Coronary artery (tissue), 2 donors: ENCODE measurements around the gene ZBTB20.

Experiments
- DNase-seq: peaks from one replicate; pipeline ENCODE4 v3.0.0-alpha.2; 2017; ENCODE audit warnings: low spot score
- H3K27ac ChIP-seq, 2 donors: fragments of 200-600 bp; sonication (generic); one replicate each; pipeline ENCODE4 v1.5.1; 2016 to 2019
- H3K4me3 ChIP-seq: fragments of 200-600 bp; sonication (generic); 2 replicates; pipeline ENCODE4 v1.5.1; 2016; ENCODE audit warnings: mild to moderate bottlenecking, moderate library complexity
- TF ChIP-seq, protein P1 (sequence below): fragments of 200-600 bp; sonication (generic); IDR thresholded peaks from one replicate; pipeline ENCODE4 v1.5.1; 2019; ENCODE audit warnings: antibody characterized with exemption

Gene ZBTB20

DNA sequence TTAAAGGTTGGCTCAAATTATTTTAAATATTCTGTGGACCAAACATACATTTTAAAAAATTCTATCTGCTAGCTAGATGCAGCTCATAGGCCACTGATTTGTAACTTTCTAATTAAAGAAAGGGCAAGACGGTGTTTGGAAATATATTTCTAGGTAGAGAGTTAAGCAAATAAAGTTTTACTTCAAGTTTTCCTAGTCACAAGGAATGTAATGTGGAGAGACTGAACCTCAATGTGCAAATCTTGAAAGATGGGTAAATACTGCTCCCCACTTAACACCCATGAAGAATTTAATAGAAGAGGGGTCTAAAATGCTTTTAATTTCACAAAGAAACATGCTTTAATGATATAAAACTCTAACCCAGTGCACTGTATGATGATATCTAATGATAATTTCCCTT is 678.0 kb downstream of the ZBTB20 start:
- TF ChIP-seq, protein P1, sequence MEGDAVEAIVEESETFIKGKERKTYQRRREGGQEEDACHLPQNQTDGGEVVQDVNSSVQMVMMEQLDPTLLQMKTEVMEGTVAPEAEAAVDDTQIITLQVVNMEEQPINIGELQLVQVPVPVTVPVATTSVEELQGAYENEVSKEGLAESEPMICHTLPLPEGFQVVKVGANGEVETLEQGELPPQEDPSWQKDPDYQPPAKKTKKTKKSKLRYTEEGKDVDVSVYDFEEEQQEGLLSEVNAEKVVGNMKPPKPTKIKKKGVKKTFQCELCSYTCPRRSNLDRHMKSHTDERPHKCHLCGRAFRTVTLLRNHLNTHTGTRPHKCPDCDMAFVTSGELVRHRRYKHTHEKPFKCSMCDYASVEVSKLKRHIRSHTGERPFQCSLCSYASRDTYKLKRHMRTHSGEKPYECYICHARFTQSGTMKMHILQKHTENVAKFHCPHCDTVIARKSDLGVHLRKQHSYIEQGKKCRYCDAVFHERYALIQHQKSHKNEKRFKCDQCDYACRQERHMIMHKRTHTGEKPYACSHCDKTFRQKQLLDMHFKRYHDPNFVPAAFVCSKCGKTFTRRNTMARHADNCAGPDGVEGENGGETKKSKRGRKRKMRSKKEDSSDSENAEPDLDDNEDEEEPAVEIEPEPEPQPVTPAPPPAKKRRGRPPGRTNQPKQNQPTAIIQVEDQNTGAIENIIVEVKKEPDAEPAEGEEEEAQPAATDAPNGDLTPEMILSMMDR, result no peak
- DNase-seq, result no peak
- peak overlapping the region in 1 of 2 donors; percentile 13 for H3K27ac ChIP-seq

DNA sequence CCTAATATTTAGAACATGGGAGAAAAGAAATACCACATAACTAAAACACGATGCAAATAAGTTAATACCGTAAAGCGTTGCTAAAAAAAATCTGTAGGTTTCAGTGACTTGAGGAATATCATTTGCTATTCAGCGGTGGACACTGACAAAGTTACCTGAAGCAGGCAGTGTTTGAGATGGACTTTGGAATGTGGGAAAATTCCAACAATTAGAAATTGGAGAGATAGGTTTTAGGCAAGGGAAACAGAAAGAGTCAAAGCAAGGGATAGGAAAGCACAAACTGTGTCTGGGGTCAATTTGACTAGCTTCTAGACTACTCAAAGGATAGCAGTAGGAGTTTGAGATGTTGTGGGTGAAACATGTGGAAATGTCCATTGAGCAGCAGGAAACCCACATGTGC is 680.3 kb downstream of the ZBTB20 start:
- no peak for DNase-seq
- no peak overlapping the region for H3K27ac ChIP-seq
- TF ChIP-seq, protein P1, result no peak
- H3K4me3 ChIP-seq, result no peak overlapping the region

More for the DNA sequence above, 678.0 kb downstream of the ZBTB20 start:
- no peak overlapping the region for H3K4me3 ChIP-seq

DNA sequence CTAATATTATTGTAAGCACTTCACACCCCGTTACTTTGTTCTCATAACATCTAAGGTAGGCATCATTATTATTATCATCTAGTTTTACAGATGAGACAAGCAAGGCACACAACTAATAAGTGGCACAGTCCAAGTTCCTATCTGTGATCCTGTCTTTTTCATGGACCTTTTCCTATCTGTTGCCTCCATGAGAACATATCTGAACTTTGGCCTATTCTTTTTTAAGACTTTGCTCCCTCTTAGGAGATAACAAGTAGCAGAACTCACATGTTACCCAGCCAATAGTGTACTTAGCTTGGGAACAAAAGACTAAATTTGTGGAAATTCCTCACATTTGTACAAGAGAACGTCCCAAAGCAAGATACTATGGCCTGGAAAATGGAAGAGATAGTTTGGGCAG is 680.8 kb downstream of the ZBTB20 start:
- H3K27ac ChIP-seq, result no peak overlapping the region
- TF ChIP-seq, protein P1, result no peak
- no peak overlapping the region for H3K4me3 ChIP-seq
- no peak for DNase-seq

DNA sequence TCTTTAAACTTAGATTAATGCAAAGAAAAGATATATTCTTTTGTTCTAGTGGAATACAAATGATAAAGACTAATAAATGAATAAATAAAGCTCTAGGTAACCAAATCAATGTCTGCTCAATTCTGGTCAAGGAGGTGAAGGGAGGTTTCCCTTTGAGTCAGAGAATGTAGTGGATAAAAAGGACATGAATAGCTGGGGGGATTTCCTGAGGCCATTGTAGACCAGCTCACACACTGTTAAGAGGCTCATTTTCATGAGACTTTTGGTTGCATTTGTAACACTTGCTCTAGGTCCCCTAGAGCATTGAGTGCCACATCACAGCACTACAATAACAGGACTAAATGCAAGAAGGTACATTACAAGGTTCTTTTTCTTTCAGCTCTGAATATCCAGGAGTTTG is 682.5 kb downstream of the ZBTB20 start:
- TF ChIP-seq, protein P1, result no peak
- no peak for DNase-seq

DNA sequence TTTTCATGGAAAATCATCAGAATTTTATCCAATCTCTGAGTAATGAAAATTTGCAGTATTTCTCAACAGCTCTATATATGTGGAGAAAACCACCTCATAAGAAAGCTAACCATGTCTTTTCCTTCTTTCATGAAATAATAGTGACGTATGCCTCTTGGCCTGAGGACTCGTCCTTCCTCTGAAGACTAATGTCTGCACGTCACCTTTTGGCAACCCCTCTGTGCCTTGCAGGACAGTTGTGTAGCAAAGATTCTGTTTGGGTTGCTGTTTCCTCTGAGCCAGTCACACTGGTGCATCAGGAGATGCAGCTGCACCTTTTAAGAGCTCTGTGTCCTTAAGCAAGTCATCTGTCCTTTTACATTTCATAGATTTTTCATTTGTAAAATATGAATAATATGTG is 684.3 kb downstream of the ZBTB20 start:
- DNase-seq, result no peak
- Histone ChIP-seq H3K27ac (no peak overlapping the region), H3K4me3 (no peak overlapping the region)
- TF ChIP-seq, protein P1, result no peak

More for the DNA sequence above, 682.5 kb downstream of the ZBTB20 start:
- Histone ChIP-seq H3K4me3 (no peak overlapping the region), H3K27ac (no peak overlapping the region)

DNA sequence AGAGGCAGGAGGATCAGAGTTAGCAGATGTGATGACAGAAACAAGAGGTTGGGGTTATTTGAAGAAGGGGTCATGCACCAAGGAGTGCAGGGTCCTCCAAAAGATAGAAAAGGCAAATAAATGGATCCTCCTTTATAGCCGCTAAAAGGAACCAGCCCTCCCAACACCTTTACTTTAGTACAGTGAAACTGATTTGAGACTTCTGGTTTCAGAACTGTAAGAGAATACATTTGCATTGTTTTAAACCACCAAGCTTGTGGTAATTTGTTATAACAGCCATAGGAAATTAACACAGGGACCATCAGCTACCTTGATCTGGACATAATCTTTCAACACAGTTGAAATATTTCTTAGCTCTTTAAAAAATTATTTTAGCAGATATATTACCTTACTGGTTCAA is 686.6 kb downstream of the ZBTB20 start:
- no peak for DNase-seq
- TF ChIP-seq, protein P1, result no peak
- Histone ChIP-seq H3K27ac (no peak overlapping the region), H3K4me3 (no peak overlapping the region)

DNA sequence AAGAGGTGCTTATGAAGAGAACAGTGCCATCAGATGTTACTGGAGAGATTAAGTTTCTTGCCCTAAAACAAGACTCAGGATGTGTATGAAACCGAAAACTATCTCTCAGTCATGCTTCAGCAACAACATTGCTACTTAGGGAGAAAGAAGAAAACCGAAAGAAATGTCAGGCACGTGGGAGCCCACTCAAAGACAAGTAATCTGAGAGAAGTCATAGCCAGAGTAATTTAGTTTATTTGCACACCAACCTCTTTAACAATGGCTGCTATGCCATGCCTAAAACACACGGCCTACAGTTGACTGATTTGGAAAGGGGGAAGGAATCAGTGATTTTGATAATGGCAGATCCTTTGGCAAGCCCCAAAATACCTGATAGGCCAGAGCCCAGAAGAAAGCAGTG is 690.3 kb downstream of the ZBTB20 start:
- no peak for DNase-seq
- no peak overlapping the region for H3K4me3 ChIP-seq
- H3K27ac ChIP-seq, result no peak overlapping the region
- TF ChIP-seq, protein P1, result no peak
